SHP77 treated with DMSO at 0.1 percent for 48 hours (cell line): ENCODE measurements around the gene PLK3.
A peak's percentile ranks its signal among the peaks of the same experiment; 100 is the strongest.
"Not testable (repeated sequence)": the region's sequence is repeated elsewhere in the genome, so short reads cannot be mapped to it uniquely, and the experiment has no call there.

Experiments
- DNase-seq: peaks from one replicate; lab custom pipeline; 2025; lab: John Stamatoyannopoulos, UW

Gene PLK3

DNA sequence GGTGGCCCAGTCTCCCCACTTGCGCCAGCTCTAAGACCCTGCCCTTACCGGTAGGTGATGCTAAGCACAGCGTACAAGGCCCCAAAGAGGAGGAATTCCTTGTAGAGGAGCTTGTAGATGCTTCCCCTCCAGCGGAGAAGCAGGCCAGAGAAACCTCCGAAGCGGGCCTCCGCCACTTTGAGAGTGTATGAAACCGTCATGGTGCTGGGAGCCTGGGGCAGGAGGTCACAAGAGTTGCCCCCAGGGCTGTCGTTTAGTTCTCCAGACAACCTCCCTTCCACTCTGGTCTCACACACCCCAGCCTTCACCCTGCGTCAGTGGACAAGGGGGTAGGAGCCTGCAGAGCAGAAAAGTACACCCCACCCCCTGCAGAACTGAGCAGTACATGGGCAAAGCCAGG lies 12.7 kb upstream of the PLK3 start:
- no peak for DNase-seq

DNA sequence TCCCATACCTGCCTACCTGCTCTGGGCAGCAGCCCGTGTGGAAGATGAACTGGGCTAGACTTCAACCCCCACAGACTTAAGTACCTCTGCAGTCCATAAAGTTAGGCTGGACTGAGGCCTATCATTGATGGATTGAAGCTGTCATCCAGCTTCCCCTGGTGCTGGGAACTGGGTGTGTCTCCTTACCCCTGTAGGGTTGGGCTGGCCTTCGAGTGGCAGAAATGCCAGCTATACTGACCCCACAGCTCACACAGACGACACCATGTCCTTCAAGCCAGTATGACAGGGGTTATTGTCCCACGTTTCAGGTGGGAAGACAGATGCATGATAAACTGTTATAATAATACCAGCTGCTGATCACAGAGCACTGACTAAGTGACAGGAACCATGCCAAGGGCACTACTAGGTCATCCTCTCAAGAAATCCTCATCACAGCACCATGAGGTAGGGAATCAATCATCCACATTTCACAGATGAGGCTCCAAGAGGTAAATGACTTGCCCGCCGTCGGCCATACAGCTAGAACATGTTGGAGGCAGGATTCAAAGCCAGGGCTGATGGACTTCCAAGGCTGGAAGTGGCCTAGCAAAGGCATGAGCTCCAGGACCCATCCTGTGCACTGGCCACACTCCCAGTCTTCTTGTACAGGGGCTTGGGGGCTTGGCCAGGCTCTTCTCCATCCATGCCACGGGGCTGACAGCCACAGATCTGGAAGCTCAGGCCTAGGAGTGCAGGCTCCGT lies 11.9 kb upstream of the PLK3 start, which contains the start of gene BEST4:
Gene BEST4 (minus strand): TSS at position 51 of the 741 bp plus-strand sequence. CDS start 465 bp downstream, outside the sequence.
- no peak for DNase-seq

DNA sequence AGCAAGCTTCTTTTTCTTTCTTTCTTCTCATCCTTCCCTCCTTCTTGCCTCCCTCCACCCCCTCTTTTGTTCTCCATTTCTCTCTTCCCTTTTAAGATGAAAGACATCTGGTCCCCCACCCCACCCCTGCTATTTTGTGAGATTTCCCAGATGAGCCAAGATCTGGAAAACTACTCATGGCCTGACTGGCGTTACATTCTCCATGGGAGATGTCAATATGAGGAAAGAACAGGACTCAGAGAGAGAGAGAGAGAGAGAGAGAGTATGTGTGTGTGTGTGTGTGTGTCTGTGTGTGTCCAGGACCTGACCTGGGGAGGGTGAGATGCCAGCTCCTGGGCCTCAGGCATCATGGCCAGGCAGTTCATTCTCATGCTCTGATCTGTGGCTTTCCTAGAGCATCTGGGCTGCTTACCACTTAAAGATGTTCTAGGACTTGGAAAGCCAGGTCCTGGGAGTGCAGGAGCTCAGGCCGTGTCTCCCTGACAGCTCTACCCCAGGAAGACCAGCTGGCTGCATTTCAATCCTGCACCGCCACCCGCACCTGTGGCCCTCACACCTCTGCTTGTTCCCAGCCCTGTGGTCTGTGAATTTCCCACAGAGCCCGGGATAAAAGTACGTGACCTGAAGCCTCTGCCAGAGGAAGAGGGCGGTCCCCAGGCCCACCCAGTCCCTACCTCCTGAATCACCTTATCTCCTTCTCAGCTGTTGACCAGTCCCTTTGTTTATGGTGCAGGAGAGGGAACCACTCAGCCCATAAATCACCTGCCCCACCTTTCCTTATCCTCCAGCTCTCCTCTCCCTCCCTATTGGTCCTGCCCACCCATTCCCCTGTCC lies 9.0 kb upstream of the PLK3 start:
- DNase-seq = no peak

DNA sequence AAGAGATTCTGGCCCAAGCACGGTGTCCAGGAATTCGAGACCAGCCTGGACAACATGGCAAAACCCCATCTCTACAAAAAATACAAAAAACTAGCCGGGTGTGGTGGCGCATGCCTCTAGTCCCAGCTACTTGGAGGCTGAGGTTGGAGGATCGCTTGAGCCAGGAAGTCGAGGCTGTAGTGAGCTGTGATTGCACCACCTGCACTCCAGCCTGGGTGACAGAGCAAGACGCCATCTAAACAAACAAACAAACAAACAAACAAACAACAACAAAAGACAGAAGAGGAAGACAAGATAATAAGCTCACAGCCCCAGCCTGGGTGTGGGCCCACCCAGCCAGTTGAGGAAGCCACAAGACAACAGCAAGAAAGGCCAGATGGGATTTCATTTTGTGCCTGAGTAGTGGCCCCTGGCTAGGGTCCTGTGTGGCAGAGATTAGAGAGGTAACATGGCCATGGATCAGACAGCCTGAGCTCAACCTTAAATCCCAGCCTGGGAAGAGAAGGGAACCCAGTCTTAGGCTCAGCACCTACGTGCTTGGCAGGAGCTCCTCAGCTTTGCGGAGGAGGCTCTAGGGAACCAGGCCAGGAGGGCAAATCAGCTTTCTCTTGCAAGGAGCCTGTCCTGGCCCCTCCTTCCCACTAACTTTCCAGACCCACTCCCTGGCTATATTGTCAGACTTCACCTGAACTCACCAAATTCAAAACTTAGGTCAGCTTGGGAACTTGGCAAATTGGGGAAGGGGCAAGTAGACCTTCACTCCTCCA lies 7.3 kb upstream of the PLK3 start:
- DNase-seq = no peak

DNA sequence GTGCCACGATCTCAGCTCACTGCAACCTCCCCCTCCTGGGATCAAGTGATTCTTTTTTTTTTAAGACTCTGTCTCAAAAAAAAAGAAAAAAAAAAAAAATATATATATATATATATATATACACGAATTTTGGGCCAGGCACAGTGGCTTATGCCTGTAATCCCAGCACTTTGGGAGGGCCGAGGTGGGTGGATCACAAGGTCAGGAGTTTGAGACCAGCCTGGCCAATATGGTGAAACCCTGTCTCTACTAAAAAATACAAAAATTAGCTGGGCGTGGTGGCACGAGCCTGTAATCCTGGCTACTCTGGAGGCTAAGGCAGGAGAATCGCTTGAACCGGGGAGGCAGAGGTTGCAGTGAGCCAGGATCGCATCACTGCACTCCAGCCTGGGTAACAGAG lies 2.3 kb upstream of the PLK3 start:
- not testable (repeated sequence) for DNase-seq

DNA sequence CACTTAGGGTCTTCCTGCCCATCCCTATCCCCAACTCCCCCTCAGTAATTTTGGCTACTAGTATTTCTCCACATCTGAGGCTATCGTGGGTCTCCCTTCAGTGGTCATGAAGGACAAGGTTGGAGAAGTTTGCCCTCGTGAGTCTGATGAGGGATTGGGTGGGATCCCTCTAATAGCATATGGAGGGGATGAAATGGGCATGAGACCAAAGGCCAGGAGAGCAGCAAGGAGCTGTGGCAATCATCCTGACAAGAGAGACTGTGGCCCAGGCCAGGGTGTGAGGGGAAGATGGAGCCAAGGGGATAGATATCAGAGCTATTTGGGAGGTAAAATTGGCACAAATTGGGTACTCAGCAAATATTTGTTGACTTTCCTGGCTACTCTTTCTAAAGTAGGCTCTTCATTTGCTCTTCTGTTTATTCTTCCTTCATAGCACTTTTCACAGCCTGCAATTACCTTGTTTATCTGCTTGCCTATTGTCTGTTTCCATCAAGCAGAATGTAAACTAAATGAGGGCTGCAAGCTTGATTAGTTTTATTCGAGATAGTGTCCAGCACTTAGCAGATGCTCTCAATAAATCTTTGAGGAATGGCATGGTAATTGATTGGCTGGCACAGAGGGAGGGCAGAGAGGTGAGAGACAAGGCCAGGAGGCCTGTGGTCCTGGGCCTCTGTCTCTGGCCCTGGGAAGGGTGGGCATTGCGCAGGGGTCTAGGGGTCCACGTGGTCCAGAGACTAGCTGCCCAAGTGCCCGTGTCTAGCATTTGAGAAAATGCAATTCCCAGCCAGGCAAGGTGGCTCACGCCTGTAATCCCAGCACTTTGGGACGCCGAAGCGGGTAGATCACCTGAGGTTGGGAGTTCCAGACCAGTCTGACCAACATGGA lies 1.5 kb upstream of the PLK3 start:
- DNase-seq = no peak

DNA sequence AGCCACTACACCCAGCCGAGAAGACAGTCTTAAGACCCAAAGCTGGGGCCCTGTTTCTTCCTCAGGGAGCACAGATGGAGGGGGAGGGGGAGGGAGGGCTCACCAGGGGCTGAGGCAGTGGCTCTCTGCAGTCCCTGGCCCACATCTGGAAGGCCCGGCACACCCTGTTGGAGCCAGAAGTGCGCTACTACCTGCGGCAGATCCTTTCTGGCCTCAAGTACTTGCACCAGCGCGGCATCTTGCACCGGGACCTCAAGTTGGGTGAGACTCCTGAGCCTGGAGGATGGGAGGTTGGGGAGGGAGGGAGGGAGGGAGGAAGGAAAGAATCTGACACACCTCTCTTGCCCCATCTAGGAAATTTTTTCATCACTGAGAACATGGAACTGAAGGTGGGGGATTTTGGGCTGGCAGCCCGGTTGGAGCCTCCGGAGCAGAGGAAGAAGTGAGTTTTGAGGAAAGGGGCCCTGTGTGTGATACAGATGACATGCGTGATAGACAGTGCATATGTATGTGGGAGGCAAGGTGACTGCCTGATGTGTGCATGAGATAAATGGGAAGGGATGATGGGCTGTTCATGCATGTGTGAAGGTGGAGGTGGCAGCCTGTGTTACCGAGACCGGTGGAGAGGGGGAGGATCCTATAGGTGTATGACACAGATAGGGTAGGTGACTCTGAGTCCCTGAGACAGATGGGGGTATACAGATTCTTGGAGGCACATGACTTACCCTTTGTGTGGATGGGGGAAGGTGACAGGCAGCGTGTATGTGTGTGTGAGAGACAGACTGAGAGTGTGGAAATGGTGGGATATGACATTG lies 1.5 kb downstream of the PLK3 start:
- DNase-seq = no peak

DNA sequence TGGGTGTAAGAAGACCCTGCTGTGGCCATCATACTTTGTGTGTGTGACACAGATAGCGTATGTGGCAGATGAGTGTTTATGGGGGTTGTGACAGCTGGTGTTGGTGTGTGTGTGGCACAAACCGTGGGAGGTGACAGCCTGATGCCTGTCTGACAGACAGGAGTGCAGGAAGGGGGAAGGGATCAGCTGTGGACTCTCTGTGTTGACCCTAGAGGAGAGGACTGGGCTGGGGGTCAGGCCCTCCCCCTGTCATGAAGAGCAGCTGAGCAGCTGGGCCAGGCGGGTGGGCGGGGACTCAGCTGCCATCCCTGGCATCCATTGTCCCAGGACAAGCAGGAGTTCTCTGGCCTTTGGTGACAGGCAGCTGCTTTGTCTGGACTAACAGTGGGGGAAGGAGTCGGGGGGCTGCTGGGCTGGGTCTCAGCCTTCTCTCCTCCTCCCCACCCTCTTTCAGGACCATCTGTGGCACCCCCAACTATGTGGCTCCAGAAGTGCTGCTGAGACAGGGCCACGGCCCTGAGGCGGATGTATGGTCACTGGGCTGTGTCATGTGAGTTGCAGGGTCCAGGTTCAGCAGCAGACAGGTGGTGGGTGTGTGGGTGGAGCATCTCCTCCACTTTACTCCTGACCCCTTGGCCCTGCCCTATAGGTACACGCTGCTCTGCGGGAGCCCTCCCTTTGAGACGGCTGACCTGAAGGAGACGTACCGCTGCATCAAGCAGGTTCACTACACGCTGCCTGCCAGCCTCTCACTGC lies 2.3 kb downstream of the PLK3 start:
- no peak for DNase-seq

DNA sequence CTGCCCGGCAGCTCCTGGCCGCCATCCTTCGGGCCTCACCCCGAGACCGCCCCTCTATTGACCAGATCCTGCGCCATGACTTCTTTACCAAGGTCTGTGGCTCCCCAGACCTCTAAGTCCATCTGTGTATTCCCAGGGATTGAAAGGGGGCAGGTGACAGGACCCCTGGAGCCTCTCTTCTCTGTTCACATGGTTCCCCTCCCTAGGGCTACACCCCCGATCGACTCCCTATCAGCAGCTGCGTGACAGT lies 2.8 kb downstream of the PLK3 start:
- no peak for DNase-seq

DNA sequence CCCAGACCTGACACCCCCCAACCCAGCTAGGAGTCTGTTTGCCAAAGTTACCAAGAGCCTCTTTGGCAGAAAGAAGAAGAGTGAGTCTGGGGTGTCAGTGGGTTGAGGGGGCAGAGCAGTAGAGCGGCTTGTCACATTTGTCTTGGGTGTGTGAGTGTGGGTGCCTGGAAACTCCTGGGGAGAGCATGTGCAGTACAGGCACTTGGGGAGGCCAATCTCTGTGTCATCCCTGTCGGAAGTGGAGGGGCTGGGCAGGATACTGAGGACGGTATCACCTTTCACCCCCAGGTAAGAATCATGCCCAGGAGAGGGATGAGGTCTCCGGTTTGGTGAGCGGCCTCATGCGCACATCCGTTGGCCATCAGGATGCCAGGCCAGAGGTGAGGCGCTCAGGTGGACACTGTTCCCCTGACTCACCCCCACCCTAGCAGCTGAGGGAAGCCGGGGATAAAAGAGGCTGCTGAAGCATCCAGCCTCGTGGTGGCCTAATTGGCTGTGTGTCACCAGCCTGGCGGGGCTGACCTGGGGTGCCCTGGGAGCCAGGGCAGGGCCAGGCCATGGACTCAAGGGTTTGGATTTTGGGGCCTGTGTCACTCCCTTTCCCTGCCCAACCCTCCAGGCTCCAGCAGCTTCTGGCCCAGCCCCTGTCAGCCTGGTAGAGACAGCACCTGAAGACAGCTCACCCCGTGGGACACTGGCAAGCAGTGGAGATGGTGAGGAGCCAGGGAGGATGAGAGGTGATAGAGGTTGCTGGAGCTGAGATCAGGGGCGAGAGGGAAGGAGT lies 3.3 kb downstream of the PLK3 start:
- no peak for DNase-seq

DNA sequence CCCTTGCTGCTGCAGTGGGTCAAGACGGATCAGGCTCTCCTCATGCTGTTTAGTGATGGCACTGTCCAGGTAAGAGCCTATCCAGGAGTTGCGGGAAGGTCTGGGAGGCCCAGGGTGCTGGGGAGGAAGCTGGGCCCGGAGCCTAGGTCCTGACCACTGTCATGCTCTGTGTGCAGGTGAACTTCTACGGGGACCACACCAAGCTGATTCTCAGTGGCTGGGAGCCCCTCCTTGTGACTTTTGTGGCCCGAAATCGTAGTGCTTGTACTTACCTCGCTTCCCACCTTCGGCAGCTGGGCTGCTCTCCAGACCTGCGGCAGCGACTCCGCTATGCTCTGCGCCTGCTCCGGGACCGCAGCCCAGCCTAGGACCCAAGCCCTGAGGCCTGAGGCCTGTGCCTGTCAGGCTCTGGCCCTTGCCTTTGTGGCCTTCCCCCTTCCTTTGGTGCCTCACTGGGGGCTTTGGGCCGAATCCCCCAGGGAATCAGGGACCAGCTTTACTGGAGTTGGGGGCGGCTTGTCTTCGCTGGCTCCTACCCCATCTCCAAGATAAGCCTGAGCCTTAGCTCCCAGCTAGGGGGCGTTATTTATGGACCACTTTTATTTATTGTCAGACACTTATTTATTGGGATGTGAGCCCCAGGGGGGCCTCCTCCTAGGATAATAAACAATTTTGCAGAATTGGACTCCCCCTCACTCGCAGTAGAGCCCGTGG lies 5.3 kb downstream of the PLK3 start:
- DNase-seq = no peak

DNA sequence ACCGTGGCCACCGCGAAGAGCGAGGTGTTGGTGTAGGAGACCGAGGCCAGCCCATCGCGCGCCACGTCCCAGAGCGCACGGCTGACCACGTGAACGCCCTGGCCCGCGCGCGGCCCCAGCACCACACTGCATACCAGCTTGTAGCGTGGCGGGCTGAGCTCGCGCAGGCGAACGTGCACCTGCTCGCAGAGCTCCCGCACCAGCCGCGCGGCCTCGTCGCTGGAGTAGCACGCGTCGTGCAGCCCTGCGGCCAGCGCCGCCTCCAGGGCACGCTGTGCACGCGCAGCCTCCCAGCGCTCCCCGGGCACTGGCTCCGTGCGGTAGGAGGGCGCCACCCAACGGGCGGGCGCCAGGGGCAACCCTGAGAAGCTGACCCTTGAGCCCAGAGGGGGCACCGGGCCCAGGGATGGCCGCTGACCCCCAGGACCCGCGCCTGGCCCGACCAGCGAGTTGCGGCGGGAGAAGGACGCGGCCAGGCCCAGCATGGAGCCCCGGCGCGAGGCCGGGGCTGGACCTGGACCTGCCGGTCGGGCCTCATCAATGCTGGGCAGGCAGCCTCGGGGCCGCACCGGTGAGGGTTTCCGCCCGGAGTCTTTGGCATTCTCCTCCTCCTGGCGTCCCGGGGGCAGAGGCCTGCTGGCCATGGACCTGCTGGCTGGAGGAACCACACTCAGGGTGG lies 6.0 kb downstream of the PLK3 start:
- DNase-seq = no peak

DNA sequence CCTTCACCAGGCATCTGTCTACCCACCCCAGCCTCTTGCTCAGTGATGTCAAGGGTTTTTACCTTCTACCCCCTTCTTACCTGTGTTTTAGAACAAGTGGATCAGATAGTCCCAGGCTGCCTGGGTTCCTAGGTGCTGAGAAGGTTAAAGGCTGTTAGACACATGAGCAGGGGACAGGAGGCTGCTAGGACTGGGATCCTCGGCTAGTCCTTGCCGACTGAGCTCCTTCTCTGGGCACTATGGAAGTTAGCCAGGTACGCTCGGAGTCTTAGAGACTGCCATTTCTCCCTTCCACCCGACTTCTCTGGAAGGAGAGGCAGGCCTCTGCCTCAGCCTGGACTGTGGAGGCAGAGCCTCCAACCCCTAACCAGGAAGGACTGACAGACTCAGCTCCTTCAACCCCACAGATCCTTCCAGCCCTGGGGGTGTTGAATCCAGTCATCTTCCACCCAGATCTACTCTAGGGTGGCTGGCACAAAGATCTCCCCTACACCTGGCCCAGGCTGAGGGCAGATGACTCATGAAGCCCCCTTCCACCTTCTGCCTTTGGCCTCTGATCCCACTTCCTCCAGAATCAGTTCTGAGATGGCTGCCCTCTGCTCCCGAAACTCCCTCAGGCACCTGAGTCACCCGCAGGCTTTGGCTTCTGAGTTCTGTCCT lies 6.7 kb downstream of the PLK3 start, which contains the start of gene DYNLT4:
Gene DYNLT4 (minus strand): TSS at position 648 of the 660 bp plus-strand sequence. CDS start 683 bp downstream, outside the sequence.
- DNase-seq = no peak

DNA sequence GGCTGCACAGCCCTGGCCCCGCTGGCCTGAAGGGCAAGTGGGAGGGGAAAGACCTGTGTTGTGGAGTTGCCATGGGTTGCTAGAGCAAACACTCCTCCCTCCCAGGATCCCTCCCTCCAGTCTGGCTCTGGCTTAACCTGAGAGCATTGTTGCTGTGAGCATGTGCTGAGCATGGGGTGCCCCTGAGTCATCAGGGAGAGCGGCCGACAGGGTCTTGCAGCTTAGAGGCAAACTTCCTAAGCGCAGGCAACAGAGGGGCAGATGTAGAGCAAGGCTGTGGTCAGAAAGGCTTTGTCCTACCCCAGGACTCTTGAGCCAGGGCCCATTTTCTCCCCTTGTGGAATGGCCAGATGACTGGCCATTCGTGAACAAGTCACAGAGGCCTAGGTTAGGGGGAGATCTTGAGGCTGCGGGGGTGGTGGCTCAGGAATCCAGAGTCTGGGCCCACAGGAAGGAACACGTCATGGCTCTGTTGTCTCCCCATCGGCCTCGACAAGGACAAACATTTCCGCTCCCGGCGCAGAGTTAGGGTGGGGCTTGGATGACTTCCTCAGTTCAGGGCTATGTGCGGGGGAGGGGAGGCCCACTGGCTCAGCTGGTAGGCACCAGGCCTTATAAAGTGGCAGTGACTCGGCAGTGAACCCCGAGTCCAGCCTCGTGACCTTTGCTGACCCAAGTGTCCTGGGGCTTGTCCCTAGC lies 7.3 kb downstream of the PLK3 start:
- peak; percentile 68 for DNase-seq

DNA sequence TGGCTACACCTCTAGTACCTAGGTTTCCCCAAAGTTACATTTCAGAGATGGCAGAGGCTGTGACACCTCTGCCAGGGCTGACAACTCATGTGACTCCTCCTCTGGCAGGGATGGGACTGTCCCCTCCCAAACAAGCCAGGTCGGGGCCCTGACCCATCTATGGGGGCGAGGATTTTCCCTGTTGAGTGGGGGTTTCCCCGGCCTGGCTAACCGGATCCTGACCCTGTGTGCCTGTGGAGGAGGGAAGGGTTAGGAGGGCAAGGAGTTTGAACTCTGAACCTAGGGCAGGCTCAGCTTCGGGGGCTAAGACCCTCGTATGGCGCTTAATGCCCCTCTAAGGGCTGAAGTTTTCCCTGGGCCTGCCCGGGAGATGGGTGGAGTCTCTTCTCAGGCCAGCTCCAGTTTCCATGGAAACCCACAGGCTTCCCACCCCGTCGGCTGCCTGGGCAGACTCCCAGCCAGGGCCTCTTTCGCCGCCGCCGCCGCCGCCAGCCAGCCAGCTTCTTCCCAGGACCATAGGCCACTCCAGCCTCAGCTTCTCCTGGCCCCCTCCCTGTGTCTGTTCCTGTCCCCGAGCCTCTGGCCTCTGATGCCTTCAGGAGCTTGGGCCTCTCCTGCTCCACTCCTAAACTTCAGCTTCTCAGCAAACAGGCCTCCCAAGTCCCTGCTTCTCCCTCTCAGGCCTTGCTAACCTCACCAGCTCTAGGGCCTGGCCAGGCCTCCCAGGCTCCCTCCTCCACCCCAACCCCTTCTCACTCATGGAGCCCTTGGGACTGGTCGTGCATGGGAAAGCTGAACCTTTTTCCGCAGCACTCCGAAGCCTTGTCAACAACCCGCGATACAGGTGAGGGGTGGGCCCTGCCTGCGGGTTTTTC lies 8.1 kb downstream of the PLK3 start, which contains the start of gene BTBD19:
Gene BTBD19 (plus strand): TSS at position 461 of the 875 bp plus-strand sequence. CDS start 298 bp downstream, at position 759.
- DNase-seq = no peak
